NT2/D1 (cell line): ENCODE results near the gene GIT1.

Experiments used
- YY1 ChIP-seq: IDR thresholded peaks from 2 replicates; pipeline ENCODE4 v1.6.1; 2011; ENCODE audit not compliant: insufficient read length, insufficient read depth
- ZNF274 ChIP-seq: IDR thresholded peaks from 2 replicates; pipeline ENCODE4 v1.6.1; 2011; ENCODE audit warnings: mild to moderate bottlenecking, low read depth, low read length

DNA sequence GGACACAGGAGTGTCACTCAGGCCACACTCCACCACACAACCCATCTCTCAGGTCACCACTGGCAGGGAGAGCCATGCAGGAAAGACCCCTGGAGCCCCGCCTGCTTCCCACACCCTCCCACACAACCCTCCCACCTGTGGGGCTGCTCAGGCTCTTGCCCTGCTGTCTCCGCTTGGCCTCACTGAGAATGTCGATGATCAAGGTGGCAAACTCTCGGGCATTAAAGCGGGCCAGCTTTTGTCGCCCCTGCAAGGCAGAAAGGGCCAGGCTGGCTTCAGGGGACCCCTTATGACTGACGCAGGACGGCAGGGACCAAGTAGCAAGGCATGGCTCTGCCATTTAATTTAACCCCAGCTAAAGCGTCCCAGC is 12.5 kb downstream of the GIT1 start:
- TF ChIP-seq YY1: no peak
- TF ChIP-seq ZNF274: no peak
